AG08395 (cell line): ENCODE data around the gene DGCR6L.
"Not testable (repeated sequence)": the region's sequence is repeated elsewhere in the genome, so short reads cannot be mapped to it uniquely, and the experiment has no call there.

Source experiments
- DNase-seq: peaks from one replicate; pipeline ENCODE4 v3.0.0; 2012; ENCODE audit warnings: mixed read lengths, low spot score

Gene DGCR6L

DNA sequence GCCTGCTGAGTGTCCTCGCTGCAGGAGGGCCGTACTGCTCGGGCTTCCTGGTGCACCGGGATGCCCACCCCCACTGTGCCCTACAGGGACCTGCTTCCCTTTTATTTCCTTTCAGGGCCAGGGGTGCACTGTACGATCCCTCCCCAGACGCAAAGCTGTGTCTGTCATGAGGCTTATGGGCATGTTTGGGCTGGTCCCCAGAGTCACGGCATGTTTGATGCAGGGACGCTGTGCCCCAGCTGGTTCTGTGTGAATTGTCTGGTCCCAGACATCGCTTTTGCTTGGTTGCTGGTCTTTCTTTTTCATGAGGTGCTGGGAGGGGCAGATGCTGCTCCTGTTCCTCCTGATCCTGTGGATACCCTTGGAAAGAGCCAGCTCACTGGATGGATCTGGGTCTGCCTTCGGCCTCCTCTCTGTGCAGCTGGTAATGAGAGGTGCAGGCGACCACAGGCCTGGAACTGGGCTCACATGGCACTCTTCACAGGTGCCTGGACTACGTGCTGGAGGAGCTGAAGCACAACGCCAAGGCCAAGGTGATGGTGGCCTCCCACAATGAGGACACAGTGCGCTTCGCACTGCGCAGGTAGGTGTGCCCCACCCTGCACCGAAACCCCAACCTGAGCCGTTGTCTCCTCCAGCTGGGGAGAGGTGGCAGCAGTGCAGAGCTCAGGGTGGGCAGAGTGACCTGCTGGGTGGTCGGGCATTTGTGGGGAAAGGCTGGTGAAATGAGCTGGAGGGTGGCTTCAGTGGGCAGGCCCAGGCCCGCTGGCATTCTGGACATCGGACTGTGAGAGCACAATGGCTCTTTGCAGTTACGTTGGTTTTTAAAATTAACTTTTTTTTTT, 10.8 kb downstream of the DGCR6L start:
- not testable (repeated sequence) for DNase-seq

DNA sequence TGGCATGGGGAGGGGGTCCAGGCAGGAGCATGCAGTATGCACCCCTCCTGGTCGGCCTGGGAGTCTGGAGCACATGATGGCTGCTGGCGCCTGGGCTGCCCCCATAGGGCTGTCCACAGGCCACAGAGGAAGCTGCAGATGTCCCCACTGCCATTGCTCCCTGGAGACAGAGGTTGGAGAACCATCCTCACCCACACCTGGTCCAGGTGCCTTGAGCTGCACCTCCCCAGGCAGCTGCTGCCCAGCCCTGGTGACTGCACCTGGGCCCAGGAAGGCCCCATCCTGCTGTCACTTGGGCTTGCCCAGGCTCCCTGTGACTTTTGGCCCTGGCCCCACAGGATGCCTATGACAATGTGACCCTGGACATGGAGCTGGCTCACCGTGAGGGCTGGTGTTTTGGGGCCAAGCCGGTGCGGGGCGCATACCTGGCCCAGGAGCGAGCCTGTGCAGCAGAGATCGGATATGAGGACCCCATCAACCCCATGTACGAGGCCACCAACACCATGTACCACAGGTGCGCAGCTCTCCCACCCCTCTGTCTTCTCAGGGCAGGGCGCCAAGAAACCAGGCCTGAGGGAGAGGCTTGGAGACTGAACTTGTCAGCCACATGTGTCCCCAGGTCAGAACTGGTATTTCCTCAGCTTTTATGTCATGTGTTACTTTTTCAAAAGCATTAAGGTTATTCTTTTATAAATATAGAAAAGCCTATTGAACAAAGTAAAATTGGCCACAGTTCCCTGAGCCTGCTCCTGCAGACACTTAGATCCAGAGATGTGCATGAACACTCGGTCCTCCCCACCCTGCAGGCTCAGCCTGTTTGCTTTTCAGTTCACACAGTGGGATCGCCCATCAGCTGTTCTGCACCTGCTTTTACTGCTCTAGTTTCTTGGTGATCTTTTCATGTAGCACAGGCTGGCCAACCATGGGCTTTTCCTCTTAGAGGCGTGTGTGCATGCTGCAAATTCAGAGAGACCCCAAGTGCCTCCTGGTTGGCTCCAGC, 12.1 kb downstream of the DGCR6L start:
- not testable (repeated sequence) for DNase-seq

DNA sequence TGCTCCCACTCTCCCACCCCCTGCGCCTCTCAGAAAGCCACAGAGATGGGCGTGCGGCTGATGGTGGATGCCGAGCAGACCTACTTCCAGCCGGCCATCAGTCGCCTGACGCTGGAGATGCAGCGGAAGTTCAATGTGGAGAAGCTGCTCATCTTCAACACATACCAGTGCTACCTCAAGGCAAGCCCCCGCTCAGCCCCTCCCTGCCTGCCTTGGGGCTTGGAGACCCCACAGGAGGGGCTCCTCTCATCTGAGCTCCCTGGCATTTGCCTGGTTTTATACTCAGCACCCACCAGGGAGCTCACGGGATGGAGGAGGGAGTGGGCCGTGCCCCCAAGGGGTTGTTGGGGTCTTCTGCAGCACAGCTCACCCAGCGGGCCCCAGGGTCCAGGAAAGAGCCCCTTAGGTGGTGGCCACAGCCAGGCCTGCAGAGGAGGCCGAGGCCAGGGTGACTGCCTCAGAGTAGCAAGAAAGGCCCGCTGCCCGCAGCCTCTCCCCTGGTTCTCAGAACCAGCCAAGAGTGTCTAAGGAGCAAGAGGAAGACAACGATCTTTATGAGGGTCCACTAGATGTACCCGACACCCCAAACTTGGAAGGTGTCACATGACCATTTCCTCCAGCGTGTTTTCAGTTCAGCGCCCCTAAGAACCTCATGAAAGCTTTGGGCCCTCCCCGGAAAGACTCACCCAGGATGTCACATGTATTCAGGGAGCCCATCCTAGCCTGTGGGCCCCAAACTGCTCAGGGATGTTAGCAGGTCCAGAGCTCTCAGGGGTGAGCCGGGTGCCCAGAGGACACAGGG, 13.0 kb downstream of the DGCR6L start:
- DNase-seq = not testable (repeated sequence)

DNA sequence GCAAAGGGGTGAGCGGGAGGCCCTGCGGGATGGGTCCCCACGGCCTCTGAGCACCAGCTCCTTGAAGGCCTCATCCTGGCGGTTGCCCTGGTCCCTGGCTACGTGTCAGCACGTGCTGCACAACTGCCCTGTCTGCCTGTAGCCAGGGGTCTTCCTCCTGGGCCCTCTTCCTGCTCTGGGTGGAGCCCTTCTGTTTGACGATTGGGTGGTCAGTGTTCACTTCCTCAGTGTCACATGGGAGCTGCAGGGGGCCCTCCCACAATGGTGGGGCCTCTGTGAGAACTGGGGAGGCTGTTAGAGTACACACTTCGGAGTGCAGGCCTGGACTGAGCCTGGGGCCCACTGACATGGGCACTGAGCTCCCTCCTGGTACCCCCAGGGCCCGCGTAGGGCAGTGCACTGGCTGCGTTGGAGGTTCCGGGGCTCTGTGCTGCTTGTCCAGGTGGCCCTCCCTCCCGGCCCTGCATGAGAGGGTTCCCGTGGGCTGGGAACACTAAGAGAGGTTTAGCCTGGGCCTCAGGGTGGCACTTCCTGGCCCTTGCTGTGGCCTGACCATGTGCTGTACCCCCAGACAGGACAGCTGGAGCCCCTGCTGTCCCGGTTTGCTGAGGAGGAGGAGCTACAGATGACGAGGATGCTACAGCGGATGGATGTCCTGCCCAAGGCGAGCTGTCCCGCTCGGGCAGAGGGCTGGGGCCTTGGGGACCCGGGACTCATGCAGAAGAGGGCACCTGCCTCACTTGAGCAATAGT, 13.8 kb downstream of the DGCR6L start:
- no peak for DNase-seq

DNA sequence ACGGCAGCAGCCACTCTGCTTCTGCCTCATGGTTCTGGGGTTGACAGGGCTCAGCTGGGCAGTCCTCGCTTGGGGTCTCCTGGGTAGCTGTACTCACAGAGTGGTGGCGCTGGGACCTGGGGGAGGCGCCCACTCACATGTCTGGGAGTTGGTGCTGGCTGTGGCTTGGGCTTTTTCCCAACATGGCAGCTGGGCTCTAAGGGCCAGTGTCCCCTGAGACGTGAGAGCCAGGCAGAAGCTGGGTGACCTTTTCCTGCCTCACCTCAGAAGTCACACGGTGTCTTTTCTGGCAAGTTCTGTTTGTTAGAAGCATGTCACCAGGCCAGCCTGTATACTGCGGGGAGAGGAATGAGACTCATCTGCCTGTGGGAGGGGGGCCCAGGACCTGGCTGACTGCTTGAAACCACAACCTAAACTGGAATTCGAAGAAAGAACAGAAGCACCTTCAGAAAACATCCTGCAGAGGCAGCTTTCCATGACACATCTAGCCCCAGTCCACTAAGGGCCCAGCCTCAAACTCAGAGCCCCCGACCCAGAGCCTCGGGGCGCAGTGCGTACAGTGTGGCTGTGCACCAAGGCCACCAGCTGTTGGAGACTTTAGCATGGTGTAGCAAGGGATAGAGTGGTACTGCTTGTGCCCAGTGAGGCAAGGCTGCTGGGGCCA, 14.5 kb downstream of the DGCR6L start:
- not testable (repeated sequence) for DNase-seq

DNA sequence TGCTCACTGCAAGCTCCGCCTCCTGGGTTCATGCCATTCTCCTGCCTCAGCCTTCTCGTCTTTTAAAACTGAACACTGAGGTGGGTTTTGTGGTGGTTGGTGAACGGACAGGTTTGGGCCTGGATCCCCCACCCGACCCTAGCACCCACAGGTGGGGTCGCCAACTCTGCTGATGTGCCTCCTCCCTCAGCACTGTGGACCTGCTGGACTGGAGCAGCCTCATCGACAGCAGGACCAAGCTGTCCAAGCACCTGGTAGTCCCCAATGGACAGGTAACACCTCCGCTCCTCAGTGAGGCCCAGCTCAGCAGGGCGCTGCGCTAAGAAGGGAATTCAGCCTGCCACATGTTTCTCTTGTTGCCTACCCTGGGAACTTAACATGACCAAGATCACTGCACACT, 15.2 kb downstream of the DGCR6L start:
- DNase-seq = no peak

DNA sequence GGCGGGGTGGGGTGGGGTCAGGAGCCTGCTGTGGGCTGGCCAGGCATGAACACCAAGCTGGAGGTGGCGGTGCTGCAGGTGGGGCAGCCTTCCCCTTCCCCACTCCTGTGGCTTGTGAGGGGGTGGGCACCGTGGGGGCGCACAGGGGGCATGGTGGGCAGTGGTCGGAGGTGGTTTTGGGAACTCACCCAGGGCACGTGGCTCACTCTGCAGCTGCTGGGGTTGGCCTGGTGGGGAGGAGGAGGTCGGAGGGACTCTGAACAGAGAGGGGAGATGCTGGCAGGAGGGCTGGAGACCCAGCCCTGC, 16.7 kb downstream of the DGCR6L start:
- not testable (repeated sequence) for DNase-seq

DNA sequence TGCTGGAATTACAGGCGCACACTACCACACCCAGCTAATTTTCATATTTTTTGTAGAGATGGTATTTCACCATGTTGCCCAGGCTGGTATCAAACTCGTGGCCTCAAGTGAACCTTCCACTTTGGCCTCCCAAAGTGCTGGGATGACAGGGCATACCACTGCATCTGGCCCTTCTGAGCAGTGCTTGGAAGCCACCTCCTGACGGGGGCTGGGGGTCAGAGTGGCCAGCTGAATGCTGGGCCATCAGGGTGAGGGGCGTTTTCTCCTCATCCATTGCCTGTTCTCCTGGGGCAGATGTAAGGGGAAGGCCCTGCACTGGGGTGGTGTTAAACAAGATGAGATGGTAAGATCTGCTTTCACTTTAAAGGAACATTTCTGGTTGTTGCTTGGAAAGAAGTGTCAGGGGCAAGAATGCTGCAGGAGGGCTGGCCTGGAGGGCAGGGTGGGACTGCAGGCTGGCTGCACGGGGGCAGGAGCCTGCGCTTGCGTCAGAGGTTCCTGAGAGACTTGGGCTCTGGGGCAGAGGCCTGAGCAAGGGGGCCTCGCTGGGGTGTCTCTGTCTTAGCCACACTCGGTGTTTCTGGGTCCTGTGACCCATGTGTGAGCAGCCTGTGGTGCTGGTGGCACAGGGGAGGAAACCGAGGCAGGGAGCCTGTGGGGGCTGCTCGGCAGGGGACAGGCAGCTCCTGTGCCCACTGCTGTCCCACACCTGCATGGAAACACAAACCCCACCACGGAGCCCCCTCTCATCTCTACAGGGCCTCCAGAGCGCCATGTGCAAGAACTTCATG, 17.2 kb downstream of the DGCR6L start:
- no peak for DNase-seq

DNA sequence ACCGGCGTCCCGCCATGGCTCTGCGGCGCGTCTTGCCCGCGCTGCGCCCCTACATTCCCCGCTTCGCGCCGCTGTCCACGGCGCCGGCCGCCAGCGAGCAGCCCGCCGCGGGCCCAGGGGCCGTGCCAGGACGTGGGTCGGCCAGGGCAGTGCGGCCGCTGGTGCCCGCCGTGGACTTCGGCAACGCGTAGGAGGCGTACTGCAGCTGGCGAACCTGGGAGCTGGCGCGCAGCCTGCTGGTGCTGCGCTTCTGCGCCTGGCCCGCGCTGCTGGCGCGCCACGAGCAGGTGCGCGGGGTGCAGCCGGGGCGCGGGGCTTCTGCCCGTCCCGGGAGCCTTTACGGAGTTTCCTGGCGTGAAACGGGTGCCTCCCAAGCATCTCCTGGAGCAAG, 20.1 kb downstream of the DGCR6L start:
- DNase-seq = no peak

DNA sequence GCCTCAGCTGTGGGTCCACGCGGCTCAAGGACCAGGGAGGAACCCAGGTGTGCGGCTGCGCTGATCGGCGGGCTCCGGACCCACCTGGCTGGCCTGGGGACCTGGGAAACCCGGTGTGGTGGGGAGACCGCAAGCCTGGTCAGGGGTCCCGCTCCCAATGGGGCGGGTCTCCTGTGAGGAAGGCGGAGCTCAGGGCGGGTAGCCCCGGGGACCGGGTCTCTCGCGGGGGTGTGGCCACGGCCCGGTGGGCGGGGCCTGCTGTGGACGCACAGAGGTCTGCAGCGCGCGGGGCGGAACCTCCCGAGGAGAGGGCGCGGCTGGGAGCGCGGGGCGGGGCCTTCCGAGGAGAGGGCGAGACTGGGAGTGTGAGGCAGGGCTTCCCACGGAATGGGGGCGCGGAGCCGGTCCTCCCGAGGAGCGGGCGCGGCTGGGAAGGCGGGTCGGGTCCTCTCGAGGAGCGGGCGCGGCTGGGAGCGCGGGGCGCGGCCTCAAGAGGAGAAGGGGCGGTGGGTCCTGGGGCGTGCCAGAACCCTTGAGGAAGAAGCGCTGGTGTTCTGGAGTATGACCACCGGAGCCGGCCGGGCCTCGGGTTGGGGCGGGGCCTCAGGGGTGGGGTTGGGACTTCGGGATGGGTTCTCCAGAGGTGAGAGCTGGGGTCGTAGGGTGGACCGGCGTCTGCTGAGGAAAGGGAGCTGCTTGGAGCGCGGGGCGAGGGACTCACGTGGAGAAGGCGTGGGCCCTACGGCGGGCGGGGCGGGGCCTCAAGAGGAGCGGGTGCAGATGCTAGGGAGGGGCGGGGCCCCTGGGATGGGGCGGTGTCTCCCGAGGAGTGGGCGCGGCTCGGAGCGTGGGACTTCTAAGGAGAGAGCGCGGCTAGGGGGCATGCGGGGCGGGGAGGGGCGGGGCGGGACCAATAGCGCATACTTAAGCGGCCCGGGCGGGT, 20.8 kb downstream of the DGCR6L start:
- peak; percentile 71 for DNase-seq

DNA sequence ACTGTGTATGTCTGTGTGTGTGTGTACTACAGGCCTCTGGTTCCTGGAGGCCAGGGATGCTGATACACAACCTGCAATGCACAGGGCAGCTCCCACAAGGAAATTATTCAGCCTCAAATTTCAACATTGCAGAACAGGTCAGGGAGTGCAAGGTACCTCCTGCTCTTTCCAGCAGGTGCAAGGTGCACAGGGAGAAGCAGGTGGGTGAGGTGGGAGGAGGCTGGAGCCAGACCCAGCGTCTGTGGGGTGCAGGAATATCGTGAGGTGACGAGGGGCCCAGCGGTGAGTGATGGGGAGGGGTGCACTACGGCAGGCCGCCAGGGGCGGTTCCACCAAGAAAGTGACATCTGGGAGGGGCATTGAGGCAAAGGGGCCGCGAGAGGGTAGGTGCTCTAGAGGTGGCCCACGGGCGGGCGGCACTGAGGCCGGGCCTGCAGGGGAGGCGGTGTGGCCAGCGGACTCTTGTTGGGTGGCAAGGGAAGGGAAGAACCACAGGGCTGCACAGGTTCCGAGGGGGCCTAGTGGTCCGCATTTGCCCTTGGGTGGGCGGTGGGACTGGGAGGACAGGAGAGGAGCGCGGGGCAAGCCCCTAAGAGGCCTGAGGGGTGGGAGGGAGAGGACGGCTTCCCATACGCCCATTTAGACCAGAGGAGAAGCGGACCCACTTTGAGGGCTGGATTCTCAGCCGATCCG, 21.6 kb downstream of the DGCR6L start:
- DNase-seq = no peak

DNA sequence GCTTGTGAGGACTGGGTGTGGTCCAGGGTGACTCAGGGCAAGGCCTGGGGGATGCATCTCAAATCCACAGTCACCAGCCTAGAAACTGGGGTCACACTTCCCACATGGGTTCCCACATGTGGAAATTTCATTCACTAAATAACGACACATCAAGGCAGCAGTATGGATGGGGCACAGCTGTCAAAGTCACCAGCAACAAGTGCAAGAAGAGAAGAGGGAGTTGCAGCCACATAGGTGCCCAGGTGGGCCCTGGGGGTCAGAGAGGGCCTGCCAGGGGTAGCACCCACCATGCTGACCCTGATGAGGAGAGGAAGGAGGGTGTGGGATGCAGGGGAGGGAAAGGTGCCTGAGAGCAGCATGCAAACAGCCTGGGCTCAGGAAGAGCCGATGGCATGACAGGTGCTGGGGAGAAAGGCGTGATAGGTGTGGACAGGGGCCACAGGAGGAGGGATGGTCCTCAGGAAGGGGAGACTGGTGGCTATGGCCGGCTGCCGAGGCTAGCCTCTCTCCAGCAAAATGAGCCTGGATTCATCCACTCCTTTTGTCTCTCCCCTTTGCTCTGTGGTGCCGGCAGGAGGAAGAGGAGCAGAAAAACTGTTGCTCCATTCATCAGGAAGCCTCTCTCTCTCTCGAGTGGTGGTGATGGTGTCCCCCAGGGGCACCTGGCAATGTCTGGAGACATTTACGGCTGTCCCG, 22.3 kb downstream of the DGCR6L start:
- no peak for DNase-seq

DNA sequence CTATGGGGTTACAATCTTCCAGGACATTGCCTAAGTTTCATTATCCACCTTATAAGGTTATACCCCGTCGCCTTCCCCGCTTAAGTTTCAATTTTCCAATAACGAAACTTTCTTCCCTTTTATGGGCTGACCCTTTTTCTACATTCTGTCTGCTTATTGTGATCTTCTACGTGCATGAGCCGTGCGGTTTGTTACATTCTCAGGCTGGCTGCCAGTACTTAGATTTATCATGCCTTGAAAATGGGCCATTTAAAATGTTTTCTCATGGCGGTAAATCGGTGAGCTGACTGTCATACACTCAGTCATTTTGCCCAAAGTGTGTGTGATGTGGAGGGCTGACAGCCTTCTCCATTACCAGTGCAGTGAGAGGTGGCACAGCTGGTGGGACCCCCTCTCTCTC, 23.3 kb downstream of the DGCR6L start:
- DNase-seq = no peak

DNA sequence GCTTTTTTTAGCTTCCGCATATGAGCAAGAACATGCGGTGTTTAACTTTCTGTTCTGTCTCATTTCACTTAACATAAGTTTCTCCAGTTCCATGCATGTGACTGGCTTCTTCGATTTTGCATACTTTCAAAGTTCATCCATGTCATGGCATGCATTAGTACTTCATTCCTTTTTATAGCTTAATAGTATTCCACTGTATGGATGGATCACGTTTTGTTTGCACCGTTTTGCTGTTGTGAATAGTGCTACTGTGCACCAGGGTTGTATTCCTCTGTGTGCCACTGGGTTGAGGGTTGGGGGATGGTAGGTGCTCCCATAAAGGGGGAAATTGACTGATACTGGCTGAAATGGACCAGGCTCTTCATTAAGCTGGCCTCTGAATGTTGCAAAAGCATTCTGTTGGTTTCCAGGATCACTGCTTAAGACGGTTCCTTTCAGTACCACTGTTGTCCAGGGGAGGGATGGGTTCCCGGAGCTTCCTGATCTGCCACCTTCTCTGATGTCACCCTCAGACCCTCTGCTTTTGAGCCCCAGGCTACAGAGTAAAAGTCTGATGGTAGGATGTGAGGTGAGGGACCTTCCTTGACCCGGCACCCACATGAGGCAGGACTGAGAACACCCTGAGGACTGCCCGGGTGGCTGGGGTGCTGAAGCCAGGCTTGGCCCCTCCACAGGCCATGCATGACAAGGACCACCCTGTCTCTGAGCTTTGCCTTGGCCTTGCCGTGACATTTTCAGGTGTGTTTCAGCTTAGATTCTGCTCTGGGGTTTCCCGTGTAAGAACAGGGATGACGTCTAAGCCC, 24.4 kb downstream of the DGCR6L start:
- no peak for DNase-seq

DNA sequence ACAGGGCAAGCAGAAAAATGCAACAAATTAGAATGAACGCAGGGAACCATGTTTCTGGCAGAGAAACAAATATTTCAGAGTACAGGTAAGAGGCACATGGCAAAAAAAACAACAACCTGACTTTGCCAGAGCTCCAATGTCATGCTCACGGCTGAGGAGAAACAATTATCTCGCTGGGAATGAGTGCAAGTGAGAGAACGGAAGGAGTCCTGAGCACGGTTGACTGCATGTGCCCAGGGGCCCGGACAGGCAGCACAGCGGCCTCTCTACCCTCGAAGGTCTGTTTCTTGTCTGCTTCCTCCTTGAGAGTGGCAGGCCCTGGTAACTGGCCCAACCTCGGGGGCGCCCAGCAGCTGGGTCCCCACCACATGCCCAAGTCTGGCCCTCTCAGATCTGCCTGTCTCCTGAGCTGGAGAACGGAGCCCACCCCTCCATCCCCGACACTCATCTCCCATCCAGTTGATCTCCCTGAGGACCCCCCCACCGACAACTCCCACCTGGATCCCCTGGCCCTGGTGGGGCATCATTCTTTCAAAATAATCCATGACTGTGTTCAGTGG, 27.1 kb downstream of the DGCR6L start:
- DNase-seq = no peak

DNA sequence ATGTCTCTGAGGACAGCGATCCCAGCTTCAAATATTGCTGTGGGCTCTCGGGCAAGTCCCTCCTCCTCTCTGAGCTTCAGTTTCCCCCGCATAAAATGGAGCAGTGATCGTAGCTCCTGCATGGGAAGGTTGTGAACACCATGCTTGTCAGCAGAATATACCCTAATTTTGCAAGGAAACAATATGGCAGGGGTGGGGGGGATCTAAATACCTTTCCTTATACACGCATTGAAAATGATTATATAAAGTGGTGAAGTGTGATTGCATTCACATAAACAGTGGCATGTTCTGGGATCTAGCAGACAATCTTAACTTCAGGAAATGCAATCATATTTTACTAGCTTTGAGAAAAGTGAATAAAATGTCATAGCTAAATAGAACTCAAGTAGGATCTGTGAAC, 27.8 kb downstream of the DGCR6L start:
- no peak for DNase-seq
